Trophoblast cell (in vitro differentiated cells and primary cell): ENCODE results near the gene MDM4. TPM values are rescaled to one million over a fixed set of nuclear protein-coding genes. Genes with fewer than 3 reads are reported as not detected.
A peak's percentile ranks its signal among the peaks of the same experiment; 100 is the strongest.

Experiments
- DNase-seq, 2 donors: peaks; one replicate each; pipeline ENCODE4 v3.0.0-alpha.2; 2016
- H2AFZ ChIP-seq: 2 replicates; pipeline ENCODE4 v1.6.1; 2013; ENCODE audit warnings: low read length, moderate library complexity, mild to moderate bottlenecking; ENCODE audit not compliant: insufficient read depth, poor library complexity
- H2AK5ac ChIP-seq: 2 replicates; pipeline ENCODE4 v1.6.1; 2013; ENCODE audit warnings: mild to moderate bottlenecking, low read length
- H2BK120ac ChIP-seq: 2 replicates; pipeline ENCODE4 v1.6.1; 2013; ENCODE audit warnings: low read length, mild to moderate bottlenecking, moderate library complexity; ENCODE audit not compliant: insufficient read depth, poor library complexity
- H2BK12ac ChIP-seq: 2 replicates; pipeline ENCODE4 v1.6.1; 2013; ENCODE audit warnings: mild to moderate bottlenecking, low read length, moderate library complexity
- H2BK5ac ChIP-seq: 2 replicates; pipeline ENCODE4 v1.6.1; 2013; ENCODE audit warnings: low read length, low read depth, moderate library complexity, mild to moderate bottlenecking; ENCODE audit not compliant: poor library complexity
- H3K14ac ChIP-seq: 2 replicates; pipeline ENCODE4 v1.6.1; 2013; ENCODE audit warnings: mild to moderate bottlenecking, low read length
- H3K18ac ChIP-seq: 2 replicates; pipeline ENCODE4 v1.6.1; 2013; ENCODE audit warnings: mild to moderate bottlenecking, low read length
- H3K23ac ChIP-seq: 2 replicates; pipeline ENCODE4 v1.6.1; 2013; ENCODE audit warnings: low read length
- H3K27ac ChIP-seq: 2 replicates; pipeline ENCODE4 v1.5.1; 2013; ENCODE audit warnings: low read depth, mild to moderate bottlenecking, inconsistent platforms, low read length, moderate library complexity
- H3K27me3 ChIP-seq: 2 replicates; pipeline ENCODE4 v1.6.1; 2013; ENCODE audit warnings: inconsistent platforms, mild to moderate bottlenecking, low read length, moderate library complexity; ENCODE audit not compliant: insufficient read depth
- H3K36me3 ChIP-seq, 2 experiments: 1 replicate in 1 of 2; 2 replicates in 1 of 2; pipeline ENCODE4 v1.6.1; 2013; ENCODE audit warnings: low read length in 2 of 2, mild to moderate bottlenecking in 2 of 2, moderate library complexity in 1 of 2; ENCODE audit not compliant: insufficient read depth in 2 of 2, control insufficient read depth in 1 of 2
- H3K4ac ChIP-seq: 2 replicates; pipeline ENCODE4 v1.6.1; 2013; ENCODE audit warnings: low read depth, mild to moderate bottlenecking, low read length, moderate library complexity
- H3K4me1 ChIP-seq, 2 experiments: 1 replicate in 1 of 2; 2 replicates in 1 of 2; pipeline ENCODE4 v1.6.1; 2013; ENCODE audit warnings: low read length in 2 of 2, mild to moderate bottlenecking in 2 of 2, moderate library complexity in 1 of 2; ENCODE audit not compliant: insufficient read depth in 2 of 2, control insufficient read depth in 1 of 2
- H3K4me2 ChIP-seq: 2 replicates; pipeline ENCODE4 v1.6.1; 2013; ENCODE audit warnings: inconsistent platforms, mild to moderate bottlenecking, low read length, moderate library complexity
- H3K4me3 ChIP-seq: 2 replicates; pipeline ENCODE4 v1.5.1; 2013; ENCODE audit warnings: mild to moderate bottlenecking, low read depth, low read length, inconsistent platforms
- H3K79me1 ChIP-seq: one replicate; pipeline ENCODE4 v1.6.1; 2013; ENCODE audit warnings: low read length
- H3K79me2 ChIP-seq: 2 replicates; pipeline ENCODE4 v1.6.1; 2013; ENCODE audit warnings: low read length, mild to moderate bottlenecking; ENCODE audit not compliant: control insufficient read depth, insufficient read depth, poor library complexity
- H3K9ac ChIP-seq: 2 replicates; pipeline ENCODE4 v1.6.1; 2013; ENCODE audit warnings: mild to moderate bottlenecking, low read length
- H3K9me3 ChIP-seq: 2 replicates; pipeline ENCODE4 v1.6.1; 2013; ENCODE audit warnings: low read depth, mild to moderate bottlenecking, control low read depth, inconsistent platforms, low read length; ENCODE audit not compliant: insufficient read depth
- H4K12ac ChIP-seq: 2 replicates; pipeline ENCODE4 v1.6.1; 2013; ENCODE audit warnings: low read depth, mild to moderate bottlenecking, low read length, moderate library complexity
- H4K8ac ChIP-seq: 2 replicates; pipeline ENCODE4 v1.6.1; 2013; ENCODE audit warnings: low read depth, mild to moderate bottlenecking, low read length, moderate library complexity
- H4K91ac ChIP-seq: one replicate; pipeline ENCODE4 v1.6.1; 2013; ENCODE audit warnings: low read depth, mild to moderate bottlenecking, low read length, moderate library complexity
- WGBS: extraction: QIAGEN DNeasy Blood & Tissue Kit; methylation state at CpG from one replicate; pipeline ENCODE4 v1.1.7; 2013; ENCODE audit warnings: missing lambda C conversion rate; ENCODE audit not compliant: insufficient read length, insufficient coverage; ENCODE audit errors: extremely low coverage; 5-methylcytosine and 5-hydroxymethylcytosine counted together
- polyA plus RNA-seq: library from polyadenylated mRNA; stranded (reverse); fragments of 200-250 nt; gene quantifications from 2 replicates; pipeline ENCODE4 v1.2.3, GENCODE V29; 2013

Gene MDM4, protein sequence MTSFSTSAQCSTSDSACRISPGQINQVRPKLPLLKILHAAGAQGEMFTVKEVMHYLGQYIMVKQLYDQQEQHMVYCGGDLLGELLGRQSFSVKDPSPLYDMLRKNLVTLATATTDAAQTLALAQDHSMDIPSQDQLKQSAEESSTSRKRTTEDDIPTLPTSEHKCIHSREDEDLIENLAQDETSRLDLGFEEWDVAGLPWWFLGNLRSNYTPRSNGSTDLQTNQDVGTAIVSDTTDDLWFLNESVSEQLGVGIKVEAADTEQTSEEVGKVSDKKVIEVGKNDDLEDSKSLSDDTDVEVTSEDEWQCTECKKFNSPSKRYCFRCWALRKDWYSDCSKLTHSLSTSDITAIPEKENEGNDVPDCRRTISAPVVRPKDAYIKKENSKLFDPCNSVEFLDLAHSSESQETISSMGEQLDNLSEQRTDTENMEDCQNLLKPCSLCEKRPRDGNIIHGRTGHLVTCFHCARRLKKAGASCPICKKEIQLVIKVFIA
- polyA plus RNA-seq, result 16.1 and 17.2 TPM in 2 replicates

DNA sequence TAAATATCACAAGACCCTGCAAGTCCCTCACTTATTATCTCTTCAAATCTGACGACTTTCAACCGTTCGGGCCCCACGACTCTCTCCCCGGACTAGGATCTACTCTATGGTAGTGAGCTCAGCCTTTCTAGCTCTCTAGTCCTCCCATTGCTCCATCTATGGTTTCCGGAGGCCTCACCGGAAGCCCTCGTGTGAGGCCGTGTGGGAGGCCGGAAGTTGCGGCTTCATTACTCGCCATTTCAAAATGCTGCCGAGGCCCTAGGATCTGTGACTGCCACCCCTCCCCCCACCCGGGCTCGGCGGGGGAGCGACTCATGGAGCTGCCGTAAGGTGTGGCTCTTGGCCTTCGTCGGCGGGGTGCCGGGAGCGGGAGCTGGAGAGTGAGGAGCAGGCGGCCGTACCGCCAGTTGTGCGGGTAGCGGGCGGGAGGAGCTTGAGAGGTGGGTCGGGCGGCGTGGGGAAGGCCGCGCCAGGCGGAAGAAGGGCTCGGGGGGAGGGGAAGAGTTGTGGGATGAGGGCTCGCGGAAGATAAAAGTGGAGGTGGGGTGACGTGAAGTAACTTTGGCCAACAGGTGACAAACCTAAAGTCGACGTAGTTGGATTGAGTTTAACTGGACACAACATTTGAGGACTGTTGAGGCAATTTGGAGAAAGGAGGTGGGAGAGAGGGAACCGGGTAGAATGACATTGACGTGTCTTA lies at the start of gene MDM4:
Gene MDM4 (plus strand): TSS at position 227 of the 700 bp plus-strand sequence. CDS start 9,113 bp downstream, outside the sequence.
- Histone ChIP-seq H3K36me3 (peaks cover 3 to 8% of the 10 kb centered on the region in 2 experiments), H3K27me3 (no peaks in the 10 kb centered on the region), H4K91ac (peak within 1 kb of the TSS; percentile 90), H4K8ac (peak within 1 kb of the TSS; percentile 95), H3K23ac (no peak within 1 kb of the TSS), H3K27ac (peak within 1 kb of the TSS; percentile 91), H3K4me2 (peak within 1 kb of the TSS; percentile 65), H3K14ac (peak within 1 kb of the TSS; percentile 91), H2BK120ac (peak within 1 kb of the TSS; percentile 82), H2AFZ (peak within 1 kb of the TSS; percentile 80), H2AK5ac (peak within 1 kb of the TSS; percentile 58), H3K4me3 (peak within 1 kb of the TSS; percentile 93), H3K9ac (peak within 1 kb of the TSS; percentile 93), H3K79me1 (peaks cover 10% of the 10 kb centered on the region), H3K18ac (peak within 1 kb of the TSS; percentile 90), H3K4me1 (peaks cover 0 to 2% of the 10 kb centered on the region in 2 experiments), H2BK5ac (peak within 1 kb of the TSS; percentile 84), H2BK12ac (no peak within 1 kb of the TSS), H3K9me3 (no peaks in the 10 kb centered on the region), H4K12ac (peak within 1 kb of the TSS; percentile 97), H3K4ac (peak within 1 kb of the TSS; percentile 91), H3K79me2 (peaks cover 16% of the 10 kb centered on the region)
- no CpG with 5 or more reads among the region's 43 CpGs for WGBS
- DNase-seq, result peak; percentile 94 to 98

DNA sequence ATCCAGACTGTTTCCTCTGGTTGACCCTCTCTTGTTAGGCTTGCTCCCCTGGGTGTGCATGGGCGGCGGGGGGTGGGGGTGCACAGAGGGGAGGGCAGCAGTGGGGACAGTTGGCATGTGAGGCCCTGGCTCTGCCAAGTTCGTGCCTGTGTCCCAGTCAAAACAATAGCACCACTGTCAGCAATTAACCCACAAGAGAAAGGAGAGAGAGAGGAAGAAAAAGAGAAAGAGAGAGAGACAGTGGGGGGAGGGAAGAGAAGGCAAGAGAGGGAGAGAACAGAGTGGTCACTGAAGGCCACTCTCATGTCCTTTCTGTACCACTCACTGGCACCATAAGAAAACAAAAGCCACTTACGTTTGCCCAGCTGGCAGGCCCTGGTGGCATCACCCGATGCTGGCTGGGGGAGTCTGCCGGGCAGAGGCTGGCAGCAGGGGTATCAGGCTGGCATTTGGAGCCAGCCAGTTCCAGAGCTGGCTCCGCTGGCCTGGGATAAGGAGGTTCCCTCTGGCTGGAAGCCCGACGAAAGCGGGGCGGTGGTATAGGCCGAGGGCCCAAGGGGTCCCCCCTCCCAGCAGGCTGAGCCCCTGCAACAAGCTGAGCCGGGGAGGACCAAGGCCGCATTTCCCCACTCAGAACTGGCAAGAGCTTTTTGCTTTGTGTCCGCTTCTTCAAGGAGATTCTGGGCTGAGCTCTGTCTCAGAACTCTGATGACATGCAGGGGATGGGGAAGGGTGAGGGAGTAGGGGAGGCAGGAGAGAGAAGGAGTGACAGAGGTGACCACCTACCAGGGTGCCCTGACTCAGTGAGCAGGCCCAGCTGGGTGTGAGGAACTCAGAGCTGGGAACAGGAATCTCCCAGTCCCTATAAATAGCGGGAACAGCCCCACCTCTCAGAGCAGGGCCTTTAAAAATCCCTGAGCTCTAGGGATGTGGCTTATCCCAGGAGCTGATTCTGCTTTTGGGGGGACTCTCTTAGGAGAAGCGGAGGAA lies 49.5 kb upstream of the MDM4 start:
- H3K79me2 ChIP-seq, result no peaks in the 10 kb centered on the region
- no peak overlapping the region for H2AFZ ChIP-seq
- H3K27me3 ChIP-seq, result no peaks in the 10 kb centered on the region
- H3K9ac ChIP-seq, result no peak overlapping the region
- peaks cover 15% of the 10 kb centered on the region in 2 experiments for H3K4me1 ChIP-seq
- no peaks in the 10 kb centered on the region for H3K79me1 ChIP-seq
- no peak overlapping the region for H4K12ac ChIP-seq
- DNase-seq, result no peak
- H3K4ac ChIP-seq, result no peak overlapping the region
- no CpG with 5 or more reads among the region's 17 CpGs for WGBS
- H2BK120ac ChIP-seq, result no peak overlapping the region
- H3K27ac ChIP-seq, result no peak overlapping the region
- no peak overlapping the region for H3K18ac ChIP-seq
- H3K4me2 ChIP-seq, result no peak overlapping the region
- H4K91ac ChIP-seq, result no peak overlapping the region
- no peak overlapping the region for H3K4me3 ChIP-seq
- no peak overlapping the region for H2BK12ac ChIP-seq
- H4K8ac ChIP-seq, result no peak overlapping the region
- no peak overlapping the region for H3K14ac ChIP-seq
- no peak overlapping the region for H2AK5ac ChIP-seq
- peaks cover 13 to 26% of the 10 kb centered on the region in 2 experiments for H3K36me3 ChIP-seq
- H3K23ac ChIP-seq, result no peak overlapping the region
- no peak overlapping the region for H2BK5ac ChIP-seq
- H3K9me3 ChIP-seq, result no peaks in the 10 kb centered on the region

DNA sequence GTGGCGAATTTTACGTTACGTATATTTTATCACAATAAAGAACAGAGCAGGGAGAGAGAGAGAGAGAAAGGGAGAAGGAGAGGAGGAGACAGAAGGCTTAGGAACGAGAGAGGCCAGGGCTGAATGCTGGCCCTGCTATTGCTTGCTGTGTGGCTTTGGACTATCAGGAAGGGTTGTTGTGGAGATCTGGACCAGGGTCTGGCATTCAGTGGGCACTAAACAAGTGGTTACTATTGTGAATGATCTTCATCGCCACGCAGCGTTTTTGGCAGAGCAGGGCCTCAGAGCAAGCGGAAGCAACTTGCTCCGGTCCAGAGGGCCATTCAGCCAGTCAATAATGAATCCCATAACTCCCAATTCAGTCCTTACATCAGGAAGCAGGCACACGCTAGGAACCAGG lies 48.0 kb upstream of the MDM4 start:
- no peak overlapping the region for H3K27ac ChIP-seq
- H3K36me3 ChIP-seq, result peaks cover 8 to 20% of the 10 kb centered on the region in 2 experiments
- DNase-seq, result no peak
- no peak overlapping the region for H4K8ac ChIP-seq
- H3K9me3 ChIP-seq, result no peaks in the 10 kb centered on the region
- no peak overlapping the region for H3K9ac ChIP-seq
- H3K79me1 ChIP-seq, result no peaks in the 10 kb centered on the region
- H4K12ac ChIP-seq, result no peak overlapping the region
- no peak overlapping the region for H3K4me3 ChIP-seq
- no peaks in the 10 kb centered on the region for H3K27me3 ChIP-seq
- H4K91ac ChIP-seq, result no peak overlapping the region
- no peak overlapping the region for H2BK120ac ChIP-seq
- H3K14ac ChIP-seq, result no peak overlapping the region
- no peak overlapping the region for H3K4me2 ChIP-seq
- H3K18ac ChIP-seq, result no peak overlapping the region
- no peak overlapping the region for H3K4ac ChIP-seq
- no peak overlapping the region for H2AFZ ChIP-seq
- peaks cover 15% of the 10 kb centered on the region in 2 experiments for H3K4me1 ChIP-seq
- no peak overlapping the region for H2BK5ac ChIP-seq
- H3K79me2 ChIP-seq, result no peaks in the 10 kb centered on the region
- no peak overlapping the region for H2AK5ac ChIP-seq
- no peak overlapping the region for H3K23ac ChIP-seq
- WGBS, result no CpG with 5 or more reads among the region's 10 CpGs
- H2BK12ac ChIP-seq, result no peak overlapping the region
